Measurements from ENCODE around the gene CHMP2A.

GRCh38 chr19:58549664-58550361 lies 5.1 kb downstream of the CHMP2A start:
- TF ChIP-seq ZNF114 (CRISPR knock-in tag; IDR thresholded peaks at IDR 0.05), result no peak
- no peak for TF ChIP-seq ETS1 (IDR thresholded peaks at IDR 0.05)

Measured in GM23338 (cell line).